GM21390 (cell line): ENCODE results near the gene RTN1.

Experiments used
- ATAC-seq: cut with Tn5 transposase; IDR thresholded peaks from one replicate; pipeline ENCODE4 v1.9.1; 2021; ENCODE audit not compliant: unreplicated experiment

The RTN1 gene

GRCh38 chr14:59811815-59812214 lies 58.8 kb downstream of the RTN1 start:
- no peak for ATAC-seq

- no peak for ATAC-seq
These were observed 59.5 kb downstream of the RTN1 start for GRCh38 chr14:59811073-59811472.

GRCh38 chr14:59803052-59803540 lies 67.5 kb downstream of the RTN1 start:
- ATAC-seq, result no peak

- no peak for ATAC-seq
These were observed 82.4 kb downstream of the RTN1 start for GRCh38 chr14:59788176-59788575.

GRCh38 chr14:59787045-59787674 lies 83.4 kb downstream of the RTN1 start:
- ATAC-seq, result no peak

GRCh38 chr14:59785629-59786028 lies 84.9 kb downstream of the RTN1 start:
- ATAC-seq, result no peak

GRCh38 chr14:59782760-59783159 lies 87.8 kb downstream of the RTN1 start:
- no peak for ATAC-seq

GRCh38 chr14:59777006-59777579 lies 93.5 kb downstream of the RTN1 start:
- ATAC-seq, result no peak

- ATAC-seq, result no peak
These were observed 94.1 kb downstream of the RTN1 start for GRCh38 chr14:59776468-59776867.

GRCh38 chr14:59772233-59772632 lies 98.3 kb downstream of the RTN1 start:
- no peak for ATAC-seq

GRCh38 chr14:59771577-59771976 lies 99.0 kb downstream of the RTN1 start:
- ATAC-seq, result no peak

- no peak for ATAC-seq
These were observed 101.0 kb downstream of the RTN1 start for GRCh38 chr14:59769586-59769985.

- no peak for ATAC-seq
These were observed 101.7 kb downstream of the RTN1 start for GRCh38 chr14:59768855-59769375.

GRCh38 chr14:59761851-59762250 lies 108.7 kb downstream of the RTN1 start:
- no peak for ATAC-seq

GRCh38 chr14:59755409-59756135 lies 115.0 kb downstream of the RTN1 start:
- ATAC-seq, result no peak

GRCh38 chr14:59754256-59754655 lies 116.3 kb downstream of the RTN1 start:
- no peak for ATAC-seq

GRCh38 chr14:59753512-59753911 lies 117.1 kb downstream of the RTN1 start:
- no peak for ATAC-seq

GRCh38 chr14:59751578-59751977 lies 119.0 kb downstream of the RTN1 start:
- ATAC-seq, result no peak

- ATAC-seq, result no peak
These were observed 130.8 kb downstream of the RTN1 start for GRCh38 chr14:59739794-59740193.

GRCh38 chr14:59728304-59728703 lies 142.3 kb downstream of the RTN1 start:
- ATAC-seq, result no peak

- no peak for ATAC-seq
These were observed 143.4 kb downstream of the RTN1 start for GRCh38 chr14:59727073-59727661.

- ATAC-seq, result no peak
These were observed 159.5 kb downstream of the RTN1 start for GRCh38 chr14:59711080-59711479.
